ENCODE data around the gene ADAM11. TPM values are rescaled to one million over a fixed set of nuclear protein-coding genes. Genes with fewer than 3 reads are reported as not detected.

Gene ADAM11
- total and polyA plus RNA-seq, 2 of the 8 experiments (the other 6 are each of a cell fraction or from before 2014, with no cell fraction given), result 2.3 to 2.9 TPM

DNA sequence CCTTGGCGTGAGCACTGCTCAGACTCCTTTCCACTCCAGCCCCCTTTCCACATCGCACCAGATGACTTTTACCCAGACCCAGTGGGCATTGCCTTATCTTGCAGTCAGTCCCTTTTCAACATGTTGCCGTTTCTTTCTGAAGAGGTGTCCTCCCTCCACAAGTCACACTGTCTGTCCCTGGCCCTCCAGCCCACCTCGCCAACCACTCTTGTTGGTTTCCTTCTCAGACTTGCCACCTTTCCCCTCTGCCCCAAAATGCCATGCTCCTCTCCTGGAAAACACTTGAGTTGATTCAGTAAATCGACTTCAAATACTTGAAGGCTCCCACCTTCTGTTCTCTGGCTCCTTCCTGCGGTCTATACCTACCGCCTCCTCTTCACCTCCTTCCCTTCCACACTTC is 7.5 kb upstream of the ADAM11 start:
- no peak overlapping the region for H2BK20ac ChIP-seq (ENCODE audit: low read length)
- 97% methylated on average over 7 of the region's 7 CpGs; no CpG with 5 or more reads in 1 of the 2 experiments for WGBS, 2 experiments (ENCODE audit: extremely low coverage in 1 of 2, insufficient coverage in 1 of 2, insufficient read length in 1 of 2, insufficient replicate concordance in 2 of 2, low coverage in 1 of 2, low lambda C conversion rate in 2 of 2, missing lambda C conversion rate in 1 of 2)
- no peak overlapping the region for H3K9ac ChIP-seq (replicated peaks in 1 of 4; ENCODE audit: extremely low read depth in 1 of 4, low read depth in 3 of 4, low read length in 3 of 4)
- peaks cover 0 to 3% of the 10 kb centered on the region in 2 experiments for H4K20me1 ChIP-seq (replicated peaks in 1 of 2; ENCODE audit: control insufficient read depth in 1 of 2, insufficient read depth in 2 of 2, low read length in 2 of 2)
- no peak overlapping the region for H3K4me2 ChIP-seq (ENCODE audit: insufficient read depth in 1 of 2, low read depth in 2 of 2, low read length in 2 of 2)
- CTCF ChIA-PET (ENCODE audit: partially characterized antibody), result interaction anchor here (0.7 to 1.7 kb wide), 3 partner anchors 14 to 45 kb away, joined by 3 to 5 read pairs (median 4); no protein-coding TSS in a partner anchor
- no peaks in the 10 kb centered on the region for H3K79me2 ChIP-seq (ENCODE audit: control insufficient read depth in 1 of 2, insufficient read depth in 2 of 2, low read length in 2 of 2)
- DNase-seq (ENCODE audit: low read depth in 1 of 2, low spot score in 2 of 2) (no peak), FAIRE-seq (no peak)
- H3K4me1 ChIP-seq (replicated peaks in 1 of 4; ENCODE audit: control insufficient read depth in 3 of 4, insufficient read depth in 4 of 4, low read length in 3 of 4), result no peaks in the 10 kb centered on the region; a peak in 1 of 7 replicates
- no peak overlapping the region for H4K5ac ChIP-seq (ENCODE audit: insufficient read length, low read depth, low read length)
- H3K27ac ChIP-seq (ENCODE audit: low read depth, low read length), result no peak overlapping the region
- POLR2A ChIA-PET (ENCODE audit: partially characterized antibody), result interaction anchor here (1.9 kb wide), 1 partner anchor 13 kb away, joined by 7 read pairs; no protein-coding TSS in a partner anchor
- no peak overlapping the region for H3K4ac ChIP-seq (replicated peaks; ENCODE audit: insufficient read length, low read depth, low read length)
- H4K91ac ChIP-seq (replicated peaks; ENCODE audit: insufficient read length, low read length), result no peak overlapping the region
- H2BK12ac ChIP-seq (ENCODE audit: low read depth, low read length), result no peak overlapping the region
- no peak overlapping the region for H3K56ac ChIP-seq (replicated peaks; ENCODE audit: insufficient read length, low read depth, low read length)
- no peaks in the 10 kb centered on the region for H3K9me3 ChIP-seq (ENCODE audit: insufficient read depth in 2 of 2, low read depth in 1 of 2, low read length in 1 of 2)
- no peak overlapping the region for H2BK15ac ChIP-seq (ENCODE audit: low read length)
- no peak overlapping the region for H3K23ac ChIP-seq (ENCODE audit: insufficient read length)
- H3K14ac ChIP-seq (ENCODE audit: insufficient read length), result no peak overlapping the region
- no peak overlapping the region for H2AFZ ChIP-seq (ENCODE audit: low read length)
- H4K8ac ChIP-seq (ENCODE audit: extremely low read depth, insufficient read depth, low read length), result no peak overlapping the region
- no peaks in the 10 kb centered on the region for H3K79me1 ChIP-seq (ENCODE audit: low read depth, low read length)
- H3K23me2 ChIP-seq (ENCODE audit: low read depth, low read length), result no peaks in the 10 kb centered on the region
- H3K18ac ChIP-seq (ENCODE audit: extremely low read depth, low read length), result no peak overlapping the region
- no peak overlapping the region for H2AK5ac ChIP-seq (ENCODE audit: low read depth, low read length)
- no peak for TF ChIP-seq MAFK (IDR thresholded peaks at IDR 0.05; ENCODE audit: low read depth, low read length)
- TF ChIP-seq NRF1 (IDR thresholded peaks at IDR 0.05; ENCODE audit: low read depth, low read length), result no peak
- no peak for TF ChIP-seq RFX5 (IDR thresholded peaks at IDR 0.05; ENCODE audit: borderline replicate concordance, low read depth, low read length)
- TF ChIP-seq HDAC2 (IDR thresholded peaks at IDR 0.05; ENCODE audit: borderline replicate concordance in 1 of 2, low read depth in 2 of 2, low read length in 2 of 2), result no peak
- H3K27me3 ChIP-seq (replicated peaks in 1 of 4; ENCODE audit: control insufficient read depth in 3 of 4, extremely low read depth in 1 of 4, insufficient read depth in 3 of 4, low read length in 3 of 4), result peaks cover 0 to 3% (median 0%) of the 10 kb centered on the region in 4 experiments; a peak in 1 of 7 replicates
- H3K4me3 ChIP-seq (ENCODE audit: extremely low read depth in 1 of 4, insufficient read depth in 2 of 4, low read depth in 3 of 4, low read length in 4 of 4), result no peak overlapping the region
- H3K36me3 ChIP-seq (ENCODE audit: control insufficient read depth in 2 of 4, insufficient read depth in 4 of 4, low read length in 3 of 4), result peaks cover 0 to 22% (median 1%) of the 10 kb centered on the region in 4 experiments; a peak in 3 of 8 replicates
- no peak overlapping the region for H2BK5ac ChIP-seq (ENCODE audit: low read depth, low read length)
- no peak overlapping the region for H2BK120ac ChIP-seq (replicated peaks; ENCODE audit: low read depth, low read length)

All from H1 (cell line).